Left forelimb (tissue), 1 donor: ENCODE measurements around the gene SRM.
A peak's percentile ranks its signal among the peaks of the same experiment; 100 is the strongest.
"Not testable (repeated sequence)": the region's sequence is repeated elsewhere in the genome, so short reads cannot be mapped to it uniquely, and the experiment has no call there.

ENCODE experiments used
- DNase-seq: peaks from one replicate; pipeline ENCODE4 v3.0.0-alpha.2; 2018; ENCODE audit warnings: low spot score

Gene SRM

DNA sequence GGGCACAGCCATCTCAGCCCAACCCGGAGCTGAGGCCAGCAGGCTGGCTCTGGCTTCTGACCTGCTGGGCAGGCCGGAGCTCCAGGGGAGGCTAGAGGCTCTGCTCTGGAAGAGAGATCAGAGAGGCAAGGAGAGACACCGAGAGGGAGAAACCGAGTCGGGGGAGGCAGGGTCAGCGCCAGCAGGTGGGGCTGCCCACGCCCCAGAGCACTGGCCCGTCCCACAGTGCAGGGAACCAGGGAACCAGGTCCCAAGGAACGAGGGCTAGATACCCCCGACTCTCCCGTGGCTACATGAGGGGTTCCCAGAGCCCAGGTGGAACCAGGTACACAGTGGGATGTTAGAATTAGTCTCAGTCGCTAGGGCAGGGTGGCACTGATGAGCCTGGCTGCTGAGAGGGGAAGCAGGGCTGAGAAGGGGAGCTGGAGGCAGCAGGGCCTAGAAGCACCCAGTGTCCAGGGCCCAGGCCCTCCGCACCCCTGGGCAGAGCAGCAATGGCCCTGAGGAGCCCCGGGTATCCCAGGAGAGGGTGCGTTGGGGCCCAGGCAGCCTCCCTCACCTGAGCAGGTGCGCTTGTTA is 14.9 kb downstream of the SRM start:
- DNase-seq: no peak

DNA sequence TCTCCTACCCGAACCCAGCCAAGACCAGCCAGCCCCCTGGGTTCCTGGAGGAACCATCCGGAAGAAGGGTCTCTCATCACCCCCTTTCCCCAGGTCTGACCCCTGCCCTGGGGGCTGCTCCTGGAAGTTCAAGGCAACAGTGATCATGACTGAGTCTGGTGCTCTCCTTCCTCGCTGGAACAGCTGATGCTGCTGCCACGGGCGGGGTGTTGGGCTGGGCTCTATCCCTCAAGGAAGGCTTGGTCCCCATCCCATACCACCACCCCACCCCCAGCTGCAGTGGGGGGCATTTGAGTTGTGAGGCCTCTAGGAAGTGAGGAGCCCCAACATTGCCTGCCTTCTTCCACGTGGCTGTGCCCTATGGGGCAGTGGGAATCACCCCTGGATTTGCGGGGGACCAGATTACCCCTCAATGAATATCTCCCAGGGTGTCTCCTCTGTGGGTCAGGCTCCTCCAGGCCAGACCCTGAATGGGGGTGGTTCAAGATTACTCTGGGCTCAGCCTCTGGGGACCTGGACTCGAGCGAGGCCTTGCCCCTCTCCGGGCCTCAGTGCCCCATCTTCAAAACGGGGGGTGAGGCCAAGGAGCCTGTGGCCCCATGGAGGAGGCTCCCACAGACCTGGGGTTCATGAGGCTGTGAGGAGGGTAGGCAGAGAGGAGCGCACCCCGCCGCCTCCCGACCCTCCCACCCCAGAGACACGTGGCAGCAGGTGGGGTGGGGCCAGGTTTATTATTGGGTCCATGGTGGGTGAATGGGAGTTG is 15.6 kb downstream of the SRM start:
- no peak for DNase-seq

DNA sequence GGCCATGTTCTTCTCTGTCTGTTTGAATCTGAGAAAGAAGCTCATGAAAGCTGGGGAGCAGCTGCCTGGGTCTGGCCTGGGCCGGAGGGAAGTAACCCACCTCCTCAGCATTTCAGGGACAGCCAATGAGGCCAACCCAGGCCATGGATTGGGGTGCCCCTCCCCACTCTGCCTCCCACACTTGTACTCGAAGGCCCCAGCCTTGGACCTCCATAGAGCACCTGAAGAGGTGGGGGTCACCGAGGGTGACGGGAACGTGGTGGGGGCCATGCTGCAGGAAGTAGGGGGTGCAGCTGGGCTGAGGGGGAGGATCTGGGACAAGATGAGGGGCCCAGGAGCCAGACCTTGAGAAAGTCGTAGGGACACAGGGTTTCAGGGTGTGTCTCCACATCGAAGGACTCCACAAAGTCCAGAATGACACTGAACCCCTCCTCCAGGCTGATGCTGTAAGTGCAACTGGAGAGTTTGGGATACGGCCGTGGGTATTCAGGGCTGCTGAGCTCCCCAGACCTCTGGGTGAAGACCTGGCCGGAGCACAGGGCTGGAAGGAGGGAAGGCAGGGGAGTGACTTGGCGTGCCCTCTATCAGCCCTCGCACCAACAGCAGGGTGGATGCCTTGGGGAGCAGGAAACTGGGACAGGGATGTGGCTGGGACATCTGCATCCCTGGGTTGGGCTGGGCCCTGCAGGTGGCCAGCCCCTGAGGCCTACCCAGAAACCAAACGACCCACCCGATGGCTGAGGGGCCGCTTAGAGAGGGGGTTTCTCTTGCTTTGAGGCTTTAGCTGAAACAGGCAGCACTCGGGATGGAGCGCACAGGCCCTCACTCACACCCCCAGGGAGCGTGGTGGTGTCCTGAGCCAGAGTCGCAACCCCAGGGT is 16.6 kb downstream of the SRM start:
- peak; percentile 52 for DNase-seq

DNA sequence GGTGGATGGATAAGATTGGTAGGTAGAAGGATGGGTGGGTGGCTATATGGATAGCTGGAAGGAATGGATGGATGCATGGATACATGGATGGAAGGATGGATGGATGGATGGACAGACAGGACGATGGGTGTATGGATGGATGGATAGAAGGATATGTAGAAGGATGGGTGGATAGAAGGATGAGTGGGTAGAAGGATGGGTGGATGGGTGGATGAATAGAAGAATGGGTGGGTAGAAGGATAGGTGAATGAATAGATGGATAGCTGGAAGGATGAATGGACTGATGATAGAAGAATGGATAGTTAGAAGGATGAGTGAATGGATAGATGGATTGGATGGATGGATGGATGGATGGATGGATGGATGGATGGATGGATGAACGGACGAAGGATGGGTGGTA is 17.8 kb downstream of the SRM start:
- peak; percentile 15 for DNase-seq

DNA sequence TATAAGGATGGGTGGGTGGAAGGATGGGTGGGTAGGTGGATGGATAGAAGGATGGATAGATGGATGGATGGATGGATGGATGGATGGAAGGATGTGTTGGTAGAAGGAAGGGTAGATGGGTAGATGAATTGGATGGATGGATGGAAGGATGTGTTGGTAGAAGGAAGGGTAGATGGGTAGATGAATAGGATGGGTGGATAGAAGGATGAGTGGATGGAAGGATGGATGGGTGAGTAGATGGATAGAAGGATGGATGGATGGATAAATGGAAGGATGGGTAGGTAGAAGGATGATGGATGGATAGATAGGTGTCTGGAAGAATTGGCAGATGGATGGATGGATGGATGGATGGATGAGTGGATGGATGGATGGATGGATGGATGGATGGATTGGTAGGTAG is 18.8 kb downstream of the SRM start:
- no peak for DNase-seq

DNA sequence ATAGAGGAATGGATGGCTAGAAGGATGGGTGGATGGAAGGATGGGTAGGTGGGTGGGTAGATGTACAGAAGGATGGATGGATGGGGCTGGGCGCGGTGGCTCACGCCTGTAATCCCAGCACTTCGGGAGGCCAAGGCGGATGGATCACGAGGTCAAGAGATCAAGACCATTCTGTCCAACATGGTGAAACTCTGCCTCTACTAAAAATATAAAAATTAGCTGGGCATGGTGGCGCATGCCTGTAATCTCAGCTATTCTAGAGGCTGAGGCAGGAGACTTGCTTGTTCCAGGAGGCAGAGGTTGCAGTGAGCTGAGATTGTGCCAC is 19.8 kb downstream of the SRM start:
- DNase-seq: peak; percentile 23

DNA sequence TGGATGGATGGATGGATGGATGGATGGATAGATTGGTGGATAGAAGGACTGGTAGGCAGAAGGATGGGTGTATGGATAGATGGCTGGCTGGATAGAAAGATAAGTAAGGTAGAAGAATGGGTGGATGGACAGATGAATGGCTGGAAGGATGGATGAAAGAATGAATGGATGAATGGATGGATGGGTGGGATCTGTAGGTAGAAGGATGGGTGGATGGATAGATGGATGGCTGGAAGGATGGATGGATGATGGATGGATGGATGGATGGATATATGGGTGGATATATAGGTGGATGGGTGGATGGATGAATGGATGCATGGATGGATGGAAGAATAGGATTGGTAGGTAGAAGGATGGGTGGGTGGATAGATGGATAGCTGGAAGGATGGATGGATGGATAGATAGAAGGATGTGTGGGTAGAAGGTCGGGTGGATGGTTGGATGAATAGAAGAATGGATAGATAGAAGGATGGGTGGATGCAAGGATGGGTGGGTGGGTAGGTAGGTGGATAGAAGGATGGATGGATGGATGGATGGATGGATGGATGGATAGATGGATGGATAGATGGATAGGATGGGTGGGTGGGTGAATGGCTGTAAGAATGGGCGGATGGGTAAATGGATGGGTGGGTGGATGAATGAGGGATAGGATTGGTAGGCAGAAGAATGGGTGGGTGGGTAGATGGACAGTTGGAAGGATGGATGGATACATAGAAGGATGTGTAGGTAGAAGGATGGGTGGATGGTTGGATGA is 20.3 kb downstream of the SRM start:
- DNase-seq: no peak

DNA sequence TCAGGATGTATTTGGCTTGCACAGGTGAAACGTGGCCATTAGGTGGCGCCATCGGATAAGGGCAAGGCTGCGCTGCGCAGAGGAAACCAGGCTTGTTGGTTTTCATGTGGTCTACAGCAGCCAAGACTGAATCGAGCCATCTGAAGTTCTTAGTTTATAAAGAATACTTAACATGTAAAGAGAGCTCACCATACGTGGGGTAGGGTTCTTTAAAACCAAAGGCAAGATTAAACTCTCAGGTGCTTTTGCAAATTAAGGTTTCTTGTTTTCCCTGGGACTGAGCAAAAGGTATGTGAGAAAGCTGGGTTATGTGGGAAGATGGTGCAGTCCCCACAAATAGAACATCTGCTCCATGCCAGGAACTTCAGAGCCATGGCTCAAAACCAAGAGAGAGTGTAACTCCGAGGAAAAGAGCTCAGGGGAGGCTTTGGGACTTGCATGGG is 22.1 kb downstream of the SRM start:
- DNase-seq: peak; percentile 88

DNA sequence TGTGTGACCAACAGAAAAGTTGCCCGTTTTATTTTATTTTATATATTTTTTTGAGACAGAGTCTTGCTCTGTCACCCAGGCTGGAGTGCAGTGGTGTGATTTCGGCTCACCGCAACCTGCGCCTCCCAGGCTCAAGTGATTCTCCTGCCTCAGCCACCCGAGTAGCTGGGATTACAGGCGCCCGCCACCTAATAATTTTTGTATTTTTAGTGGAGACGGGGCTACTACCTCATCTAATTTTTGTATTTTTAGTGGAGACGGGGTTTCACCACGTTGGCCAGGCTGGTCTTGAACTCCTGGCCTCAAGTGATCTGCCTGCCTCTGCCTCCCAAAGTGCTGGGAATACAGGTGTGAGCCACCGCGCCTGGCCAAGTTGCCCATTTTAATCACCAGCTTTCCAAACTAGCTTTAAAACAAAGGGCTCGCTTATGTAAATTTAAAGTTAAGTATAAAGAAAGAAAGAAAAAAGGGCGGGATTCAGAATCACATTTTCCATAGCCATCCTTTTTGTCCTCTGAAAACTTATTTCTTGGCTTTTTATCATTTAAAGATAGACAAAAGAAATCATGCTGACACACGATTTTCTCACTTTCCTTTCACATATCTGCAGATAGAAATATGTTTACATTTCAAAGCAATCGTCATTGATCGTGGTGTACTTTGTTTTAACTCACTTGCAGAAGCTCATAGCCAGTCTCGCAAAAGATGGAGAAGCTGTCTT is 22.6 kb downstream of the SRM start:
- not testable (repeated sequence) for DNase-seq

DNA sequence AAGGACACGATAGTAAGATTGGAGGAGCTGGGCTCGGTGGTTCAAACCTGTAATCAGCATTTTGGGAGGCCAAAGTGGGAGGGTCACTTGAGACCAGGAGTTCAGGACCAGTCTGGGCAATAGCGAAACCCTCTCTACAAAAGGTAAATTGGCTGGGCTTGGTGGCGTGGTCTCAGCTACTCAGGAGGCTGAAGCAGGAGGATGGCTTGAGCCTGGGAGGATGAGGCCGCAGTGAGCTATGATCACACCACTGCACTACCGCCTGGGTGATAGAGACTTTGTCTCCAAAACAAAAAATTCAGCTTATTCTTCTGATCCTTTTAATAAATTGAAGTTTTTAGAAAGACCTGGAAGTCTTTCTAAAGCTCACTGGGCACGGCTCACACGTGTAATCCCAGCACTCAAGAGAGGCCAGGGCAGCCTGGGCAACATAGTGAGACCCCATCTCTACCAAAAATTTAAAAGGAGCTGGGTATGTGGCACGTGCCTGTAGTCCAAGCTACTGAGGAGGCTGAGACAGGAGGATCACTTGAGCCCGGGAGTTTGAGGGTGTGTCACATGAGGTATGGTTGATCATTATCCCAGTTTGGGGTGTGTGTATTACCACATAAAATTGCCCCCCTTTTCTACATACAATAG is 28.1 kb downstream of the SRM start:
- DNase-seq: no peak

DNA sequence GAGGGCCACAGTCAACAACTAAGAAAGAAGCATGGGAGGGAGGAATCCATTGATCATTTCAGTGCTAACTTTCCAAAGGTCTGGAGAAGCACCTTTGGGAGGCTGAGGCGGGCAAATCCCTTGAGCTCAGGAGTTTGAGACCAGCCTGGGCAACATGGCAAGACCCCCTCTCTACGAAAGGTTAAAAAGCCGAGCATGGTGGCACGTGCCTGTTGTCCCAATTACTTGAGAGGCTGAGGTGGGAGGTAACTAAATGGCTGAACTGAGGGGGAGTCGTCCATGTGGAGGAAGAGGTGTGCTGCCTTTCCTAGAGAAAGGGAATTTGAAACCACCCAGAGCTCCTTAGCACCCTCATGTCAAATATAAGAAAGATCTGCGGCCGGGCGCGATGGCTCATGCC is 29.0 kb downstream of the SRM start:
- no peak for DNase-seq

DNA sequence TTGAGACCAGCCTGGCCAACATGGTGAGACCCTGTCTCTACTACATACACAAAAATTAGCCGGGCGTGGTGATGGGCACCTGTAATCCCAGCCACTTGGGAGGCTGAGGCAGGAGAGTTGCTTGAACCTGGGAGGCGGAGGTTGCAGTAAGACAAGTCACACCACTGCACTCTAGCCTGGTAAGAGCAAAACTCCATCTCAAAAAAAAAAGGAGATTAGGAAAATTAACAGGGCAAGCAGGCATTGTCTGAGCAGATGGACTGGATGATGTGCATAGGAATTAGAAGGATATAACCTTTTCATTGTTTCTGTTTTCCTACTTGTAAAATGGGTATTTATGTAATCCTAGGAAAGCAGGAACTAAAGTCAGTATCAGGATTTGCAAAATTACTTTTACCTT is 31.8 kb downstream of the SRM start:
- DNase-seq: no peak

DNA sequence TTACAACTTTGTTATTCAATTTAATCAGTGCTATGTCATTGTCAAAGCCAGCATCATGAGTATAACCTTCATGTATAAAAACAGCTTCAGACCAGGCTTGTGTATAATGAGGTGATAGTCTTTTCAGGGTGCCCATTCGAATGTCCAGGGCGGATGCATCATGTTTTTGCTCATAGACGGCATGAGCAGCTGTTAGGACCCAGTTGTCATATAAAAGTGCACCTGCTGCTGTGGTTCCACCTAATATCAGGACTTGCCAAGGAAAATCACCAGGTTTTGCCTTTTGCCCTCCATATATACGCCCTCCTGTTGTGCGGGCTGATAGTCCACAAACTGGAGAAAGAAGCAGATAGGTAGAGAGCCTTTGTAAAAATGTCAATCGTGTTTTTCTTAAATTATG is 32.5 kb downstream of the SRM start:
- no peak for DNase-seq

DNA sequence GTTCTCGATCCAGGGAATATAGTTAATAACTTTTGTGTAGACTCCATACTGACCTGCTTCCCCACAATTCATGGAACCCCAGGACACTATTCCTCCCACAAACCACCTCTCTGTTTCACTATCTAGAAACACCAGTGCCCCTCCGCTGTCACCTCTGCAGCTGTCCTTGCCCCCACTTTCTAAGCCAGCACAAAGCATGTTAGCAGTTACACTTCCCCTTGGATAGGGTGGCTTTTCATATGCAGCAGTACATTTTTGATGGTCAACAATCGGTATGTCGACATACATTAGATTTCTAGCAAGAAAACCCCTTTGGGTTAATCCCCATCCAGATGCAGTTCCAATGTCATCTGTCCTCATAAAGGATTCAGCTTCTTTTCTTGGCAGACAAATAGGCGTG is 32.9 kb downstream of the SRM start:
- no peak for DNase-seq

DNA sequence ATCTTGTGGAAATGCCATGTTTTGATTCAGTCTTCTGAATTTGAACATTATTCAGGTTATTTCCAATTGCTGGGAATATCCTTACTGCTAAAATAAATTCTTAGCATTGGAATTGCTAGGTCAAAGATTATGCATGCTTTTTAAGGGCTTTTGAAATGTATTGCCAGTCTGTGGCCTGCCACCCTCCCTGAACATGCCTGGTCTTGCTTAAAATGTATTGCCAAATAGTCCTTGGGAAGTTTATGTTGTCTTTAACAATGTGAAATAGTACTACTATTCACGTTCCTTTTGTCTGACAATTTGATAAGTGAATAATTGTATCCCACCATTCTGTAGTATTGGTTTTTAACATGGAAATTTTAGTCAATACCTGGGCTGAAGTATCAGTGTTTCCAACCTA is 33.8 kb downstream of the SRM start:
- no peak for DNase-seq

DNA sequence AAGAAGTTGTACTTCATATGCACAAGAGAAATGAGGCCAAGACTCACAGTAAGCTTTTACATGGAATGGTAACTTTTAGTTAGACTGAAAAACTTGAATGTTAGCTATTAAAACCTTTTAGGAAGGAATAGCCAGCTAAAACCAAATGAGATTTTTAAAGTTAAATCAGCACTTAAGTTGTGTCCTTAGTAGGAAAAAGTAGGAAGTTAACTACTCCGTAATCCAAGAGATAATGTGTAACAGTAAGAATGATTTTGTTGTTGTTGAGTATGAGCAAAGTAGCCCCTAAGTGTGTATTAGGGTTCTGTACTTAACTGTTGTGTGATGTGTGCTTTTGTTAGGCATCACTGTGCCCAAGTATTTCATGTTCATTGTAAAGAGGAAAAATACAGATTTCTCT is 34.2 kb downstream of the SRM start:
- DNase-seq: no peak

DNA sequence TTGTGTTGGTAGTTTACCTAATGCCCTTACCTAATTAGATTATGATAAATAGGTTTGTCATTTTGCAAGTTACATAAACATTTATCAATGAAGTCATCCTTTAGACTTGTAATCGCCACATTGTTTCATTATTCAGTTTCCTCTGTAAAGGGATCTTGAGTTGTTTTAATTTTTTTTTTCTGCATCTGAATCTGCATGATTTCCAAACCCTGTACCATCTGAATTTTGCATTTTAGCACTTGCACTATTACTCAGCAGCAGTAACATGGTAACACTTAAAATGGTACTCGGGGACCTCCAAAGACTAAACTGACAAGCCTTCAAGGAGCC is 35.0 kb downstream of the SRM start:
- no peak for DNase-seq

DNA sequence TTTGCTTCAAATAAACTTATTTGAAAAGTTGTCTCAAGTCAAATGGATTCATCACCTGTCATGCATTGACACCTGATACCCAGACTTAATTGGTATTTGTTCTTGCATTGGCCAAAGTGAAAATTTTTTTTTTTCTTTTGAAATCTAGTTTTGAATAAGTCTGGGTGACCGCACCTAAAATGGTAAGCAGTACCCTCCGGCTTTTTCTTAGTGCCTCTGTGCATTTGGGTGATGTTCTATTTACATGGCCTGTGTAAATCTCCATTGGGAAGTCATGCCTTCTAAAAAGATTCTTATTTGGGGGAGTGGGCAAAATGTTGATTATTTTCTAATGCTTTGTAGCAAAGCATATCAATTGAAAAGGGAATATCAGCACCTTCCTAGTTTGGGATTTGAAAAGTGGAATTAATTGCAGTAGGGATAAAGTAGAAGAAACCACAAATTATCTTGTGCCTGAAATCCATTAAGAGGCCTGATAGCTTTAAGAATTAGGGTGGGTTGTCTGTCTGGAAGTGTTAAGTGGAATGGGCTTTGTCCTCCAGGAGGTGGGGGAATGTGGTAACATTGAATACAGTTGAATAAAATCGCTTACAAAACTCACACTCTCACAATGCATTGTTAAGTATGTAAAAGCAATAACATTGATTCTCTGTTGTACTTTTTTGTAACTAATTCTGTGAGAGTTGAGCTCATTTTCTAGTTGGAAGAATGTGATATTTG is 35.5 kb downstream of the SRM start:
- DNase-seq: no peak

DNA sequence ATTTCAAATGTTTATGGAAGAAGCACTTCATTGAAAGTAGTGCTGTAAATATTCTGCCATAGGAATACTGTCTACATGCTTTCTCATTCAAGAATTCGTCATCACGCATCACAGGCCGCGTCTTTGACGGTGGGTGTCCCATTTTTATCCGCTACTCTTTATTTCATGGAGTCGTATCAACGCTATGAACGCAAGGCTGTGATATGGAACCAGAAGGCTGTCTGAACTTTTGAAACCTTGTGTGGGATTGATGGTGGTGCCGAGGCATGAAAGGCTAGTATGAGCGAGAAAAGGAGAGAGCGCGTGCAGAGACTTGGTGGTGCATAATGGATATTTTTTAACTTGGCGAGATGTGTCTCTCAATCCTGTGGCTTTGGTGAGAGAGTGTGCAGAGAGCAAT is 36.6 kb downstream of the SRM start:
- no peak for DNase-seq

DNA sequence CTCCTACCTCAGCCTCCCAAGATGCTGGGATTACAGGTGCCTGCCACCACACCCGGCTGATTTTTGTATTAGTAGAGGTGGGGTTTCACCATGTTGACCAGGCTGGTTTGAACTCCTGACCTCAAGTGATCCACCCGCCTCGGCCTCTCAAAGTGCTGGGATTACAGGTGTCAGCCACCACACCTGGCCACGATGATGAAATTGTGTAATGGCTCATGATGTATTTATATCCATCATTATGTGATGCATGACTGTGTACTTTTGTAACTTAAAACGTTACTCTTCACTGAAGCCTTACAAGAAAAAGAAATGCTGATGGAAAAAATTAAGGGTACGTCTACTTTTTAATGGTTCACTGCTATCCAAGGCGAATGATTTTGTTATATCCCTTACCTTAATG is 39.8 kb downstream of the SRM start:
- no peak for DNase-seq

DNA sequence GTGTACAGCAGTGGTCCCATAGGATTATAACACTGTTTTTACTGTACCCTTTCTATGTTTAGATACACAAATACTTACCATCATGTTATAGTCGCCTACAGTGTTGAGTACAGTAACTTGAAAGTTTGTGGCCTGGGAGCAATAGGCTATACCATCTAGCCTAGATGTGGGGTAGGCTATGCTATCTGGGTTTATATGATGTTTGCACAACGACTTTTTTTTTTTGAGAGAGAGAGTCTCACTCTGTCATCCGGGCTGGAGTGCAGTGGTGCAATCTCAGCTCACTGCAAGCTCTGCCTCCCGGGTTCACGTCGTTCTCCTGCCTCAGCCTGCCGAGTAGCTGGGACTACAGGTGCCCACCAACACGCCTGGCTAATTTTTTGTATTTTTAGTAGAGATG is 40.5 kb downstream of the SRM start:
- not testable (repeated sequence) for DNase-seq
